Measurements from ENCODE around the gene LAMC1.

GRCh38 chr1:183075861-183076260 lies 52.6 kb downstream of the LAMC1 start:
- TF ChIP-seq POLR2A (IDR thresholded peaks at IDR 0.05; ENCODE audit: borderline replicate concordance, extremely low read depth, insufficient read depth, insufficient read length) (no peak), CTCF (IDR thresholded peaks at IDR 0.05 in 2 of 3, conservative IDR thresholded peaks at IDR 0.05 in 1 of 3; ENCODE audit: borderline replicate concordance in 1 of 3, insufficient read depth in 1 of 3, low read depth in 2 of 3, low read length in 2 of 3) (no peak), ZFX (IDR thresholded peaks at IDR 0.05) (no peak), EGR1 (IDR thresholded peaks at IDR 0.05; ENCODE audit: low read depth) (no peak), EZH2 (IDR thresholded peaks at IDR 0.05) (no peak), JUND (IDR thresholded peaks at IDR 0.05) (no peak)
- TF ChIP-seq, protein P1, sequence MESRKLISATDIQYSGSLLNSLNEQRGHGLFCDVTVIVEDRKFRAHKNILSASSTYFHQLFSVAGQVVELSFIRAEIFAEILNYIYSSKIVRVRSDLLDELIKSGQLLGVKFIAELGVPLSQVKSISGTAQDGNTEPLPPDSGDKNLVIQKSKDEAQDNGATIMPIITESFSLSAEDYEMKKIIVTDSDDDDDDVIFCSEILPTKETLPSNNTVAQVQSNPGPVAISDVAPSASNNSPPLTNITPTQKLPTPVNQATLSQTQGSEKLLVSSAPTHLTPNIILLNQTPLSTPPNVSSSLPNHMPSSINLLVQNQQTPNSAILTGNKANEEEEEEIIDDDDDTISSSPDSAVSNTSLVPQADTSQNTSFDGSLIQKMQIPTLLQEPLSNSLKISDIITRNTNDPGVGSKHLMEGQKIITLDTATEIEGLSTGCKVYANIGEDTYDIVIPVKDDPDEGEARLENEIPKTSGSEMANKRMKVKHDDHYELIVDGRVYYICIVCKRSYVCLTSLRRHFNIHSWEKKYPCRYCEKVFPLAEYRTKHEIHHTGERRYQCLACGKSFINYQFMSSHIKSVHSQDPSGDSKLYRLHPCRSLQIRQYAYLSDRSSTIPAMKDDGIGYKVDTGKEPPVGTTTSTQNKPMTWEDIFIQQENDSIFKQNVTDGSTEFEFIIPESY (IDR thresholded peaks at IDR 0.05; ENCODE audit: extremely low read depth, insufficient replicate concordance, low read length), result no peak

All from HCT116 (cell line).